Measurements from ENCODE around the gene SCIN. TPM values are rescaled to one million over a fixed set of nuclear protein-coding genes. Genes with fewer than 3 reads are reported as not detected.

SCIN gene
- total RNA-seq, 4 donors from 2014 or later = 0.32 to 1.0 (median 0.66) TPM

DNA sequence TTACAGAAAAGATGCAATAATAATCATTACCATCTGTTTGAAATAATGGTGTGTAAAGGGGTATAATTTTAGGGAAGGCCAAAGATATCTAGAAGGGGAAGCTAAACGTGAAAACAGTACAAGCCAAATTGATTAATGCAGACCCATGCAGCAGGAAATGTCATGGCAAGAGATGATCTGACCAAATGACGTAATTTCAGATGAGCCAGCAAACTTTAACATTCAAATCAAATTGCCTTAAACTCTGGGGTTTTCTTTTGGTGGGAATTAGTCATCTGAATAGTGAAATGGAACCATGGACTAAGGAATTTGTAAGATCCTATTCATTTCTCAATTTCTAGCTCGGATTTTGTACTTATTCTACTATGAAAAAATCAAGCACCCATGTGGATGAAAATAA lies 21.4 kb upstream of the SCIN start:
- TF ChIP-seq EP300 (IDR thresholded peaks at IDR 0.05) (no peak), POLR2AphosphoS5 (IDR thresholded peaks at IDR 0.05) (no peak), POLR2A (IDR thresholded peaks at IDR 0.05; ENCODE audit: low read depth) (no peak)
- TF ChIP-seq, protein P1, sequence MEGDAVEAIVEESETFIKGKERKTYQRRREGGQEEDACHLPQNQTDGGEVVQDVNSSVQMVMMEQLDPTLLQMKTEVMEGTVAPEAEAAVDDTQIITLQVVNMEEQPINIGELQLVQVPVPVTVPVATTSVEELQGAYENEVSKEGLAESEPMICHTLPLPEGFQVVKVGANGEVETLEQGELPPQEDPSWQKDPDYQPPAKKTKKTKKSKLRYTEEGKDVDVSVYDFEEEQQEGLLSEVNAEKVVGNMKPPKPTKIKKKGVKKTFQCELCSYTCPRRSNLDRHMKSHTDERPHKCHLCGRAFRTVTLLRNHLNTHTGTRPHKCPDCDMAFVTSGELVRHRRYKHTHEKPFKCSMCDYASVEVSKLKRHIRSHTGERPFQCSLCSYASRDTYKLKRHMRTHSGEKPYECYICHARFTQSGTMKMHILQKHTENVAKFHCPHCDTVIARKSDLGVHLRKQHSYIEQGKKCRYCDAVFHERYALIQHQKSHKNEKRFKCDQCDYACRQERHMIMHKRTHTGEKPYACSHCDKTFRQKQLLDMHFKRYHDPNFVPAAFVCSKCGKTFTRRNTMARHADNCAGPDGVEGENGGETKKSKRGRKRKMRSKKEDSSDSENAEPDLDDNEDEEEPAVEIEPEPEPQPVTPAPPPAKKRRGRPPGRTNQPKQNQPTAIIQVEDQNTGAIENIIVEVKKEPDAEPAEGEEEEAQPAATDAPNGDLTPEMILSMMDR (IDR thresholded peaks at IDR 0.05) = no peak
- intact Hi-C loops (cut with DNase I) = no loop called here
- Histone ChIP-seq H3K36me3 (no peaks in the 10 kb centered on the region), H3K27me3 (no peaks in the 10 kb centered on the region), H3K4me1 (no peaks in the 10 kb centered on the region), H3K27ac (replicated peaks in 1 of 4) (no peak overlapping the region), H3K9me3 (no peaks in the 10 kb centered on the region), H3K4me3 (no peak overlapping the region)
- DNase-seq (ENCODE audit: extremely low spot score) = no peak
- 66% methylated on average over 3 of the region's 3 CpGs for WGBS

DNA sequence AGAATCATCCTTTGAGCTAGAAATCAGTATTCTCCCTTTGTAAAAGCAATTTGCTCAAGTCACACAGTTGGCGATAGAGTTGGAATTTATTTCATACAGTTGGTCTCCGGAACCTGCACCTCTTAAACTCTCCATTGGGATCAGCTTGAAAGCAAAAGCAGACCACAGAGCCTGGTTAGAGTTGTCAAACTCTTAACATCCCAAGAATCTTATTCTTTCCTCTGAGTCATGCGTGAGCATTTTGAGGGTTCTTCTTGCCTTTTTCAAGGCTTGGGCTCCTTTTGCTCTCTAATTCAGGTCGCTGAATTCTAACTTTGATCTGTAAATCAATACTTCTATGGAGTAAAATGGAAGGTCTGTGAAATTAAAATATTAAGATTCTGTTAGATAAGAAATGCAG lies 19.6 kb upstream of the SCIN start:
- Histone ChIP-seq H3K4me1 (no peaks in the 10 kb centered on the region), H3K36me3 (no peaks in the 10 kb centered on the region), H3K4me3 (no peak overlapping the region), H3K9me3 (no peaks in the 10 kb centered on the region), H3K27me3 (no peaks in the 10 kb centered on the region), H3K27ac (replicated peaks in 1 of 4) (no peak overlapping the region)
- DNase-seq (ENCODE audit: extremely low spot score) = no peak
- intact Hi-C loops (cut with DNase I) = no loop called here
- no peak for TF ChIP-seq POLR2AphosphoS5 (IDR thresholded peaks at IDR 0.05)
- no peak for TF ChIP-seq EP300 (IDR thresholded peaks at IDR 0.05)
- no peak for TF ChIP-seq POLR2A (IDR thresholded peaks at IDR 0.05; ENCODE audit: low read depth)
- 97% methylated on average over 4 of the region's 4 CpGs for WGBS

DNA sequence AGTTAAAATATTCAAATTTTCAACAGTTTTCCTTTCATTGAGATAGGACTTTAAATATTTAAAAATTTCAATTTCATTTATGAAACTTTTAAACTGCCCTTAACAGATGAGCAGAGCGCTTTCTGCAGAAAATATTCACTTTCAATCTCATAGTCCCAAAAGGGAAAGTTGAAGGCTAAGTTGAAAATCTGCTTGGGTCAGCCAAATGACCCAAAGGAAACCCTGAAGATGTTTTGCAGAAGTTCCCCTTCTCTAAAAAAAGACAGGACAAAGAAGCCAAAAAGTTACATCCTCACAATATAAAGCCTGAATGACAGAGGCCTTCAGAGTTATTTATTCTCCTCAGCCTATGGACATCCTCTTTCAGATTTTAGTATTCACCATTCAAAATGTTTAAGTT lies 17.6 kb upstream of the SCIN start:
- Histone ChIP-seq H3K27me3 (no peaks in the 10 kb centered on the region), H3K4me1 (no peaks in the 10 kb centered on the region), H3K4me3 (no peak overlapping the region), H3K27ac (replicated peaks in 1 of 4) (no peak overlapping the region), H3K9me3 (no peaks in the 10 kb centered on the region), H3K36me3 (no peaks in the 10 kb centered on the region)
- intact Hi-C loops (cut with DNase I) = no loop called here
- WGBS = 69% methylated on average over 1 of the region's 1 CpG
- TF ChIP-seq POLR2A (IDR thresholded peaks at IDR 0.05; ENCODE audit: low read depth) (no peak), EP300 (IDR thresholded peaks at IDR 0.05) (no peak), POLR2AphosphoS5 (IDR thresholded peaks at IDR 0.05) (no peak)
- TF ChIP-seq, protein P1 (IDR thresholded peaks at IDR 0.05) = no peak
- no peak for DNase-seq (ENCODE audit: extremely low spot score)

DNA sequence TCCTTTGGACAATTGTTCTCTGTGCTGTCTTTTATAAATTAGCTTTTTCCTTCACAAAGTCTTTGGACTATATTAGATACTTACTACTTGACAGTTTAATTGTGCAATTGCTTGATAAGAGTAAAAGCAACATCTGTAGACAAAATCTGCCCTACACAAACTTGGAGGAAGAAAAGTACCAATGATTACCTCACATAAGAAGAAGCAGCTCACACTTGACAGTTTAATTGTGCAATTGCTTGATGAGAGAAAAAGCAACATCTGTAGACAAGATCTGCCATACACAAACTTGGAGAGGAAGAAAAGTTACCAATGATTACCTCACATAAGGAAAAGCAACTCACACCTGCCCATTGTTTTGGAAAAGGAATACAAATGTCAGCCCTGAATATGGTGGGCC lies 17.1 kb upstream of the SCIN start:
- no peaks in the 10 kb centered on the region for H3K27me3 ChIP-seq
- H3K27ac ChIP-seq (replicated peaks in 1 of 4) = no peak overlapping the region
- TF ChIP-seq POLR2AphosphoS5 (IDR thresholded peaks at IDR 0.05) (no peak), EP300 (IDR thresholded peaks at IDR 0.05) (no peak), POLR2A (IDR thresholded peaks at IDR 0.05; ENCODE audit: low read depth) (no peak)
- TF ChIP-seq, protein P1 (IDR thresholded peaks at IDR 0.05) = no peak
- no peak overlapping the region for H3K4me3 ChIP-seq
- no peaks in the 10 kb centered on the region for H3K36me3 ChIP-seq
- no peak for DNase-seq (ENCODE audit: extremely low spot score)
- H3K9me3 ChIP-seq = no peaks in the 10 kb centered on the region
- no peaks in the 10 kb centered on the region for H3K4me1 ChIP-seq
- intact Hi-C loops (cut with DNase I) = no loop called here

DNA sequence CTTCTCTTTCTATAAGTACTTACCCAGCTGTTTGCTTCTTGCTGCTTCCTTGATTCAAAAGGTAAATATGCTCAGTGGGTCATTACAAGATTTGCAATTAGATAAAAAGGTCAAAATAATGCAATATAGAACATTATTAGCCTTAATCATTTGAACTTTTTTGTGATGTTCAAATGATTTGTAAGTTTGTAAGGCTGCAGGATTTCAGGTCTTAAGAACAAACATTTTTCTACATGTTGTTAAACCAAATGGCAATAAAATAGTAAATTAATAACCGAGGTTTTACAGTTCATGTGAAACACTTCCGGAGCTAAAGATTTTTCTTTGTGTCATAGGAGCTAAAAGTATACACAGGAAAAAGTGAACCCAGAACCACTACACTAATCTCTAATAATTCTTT lies 16.2 kb upstream of the SCIN start:
- H3K4me3 ChIP-seq = no peak overlapping the region
- no peaks in the 10 kb centered on the region for H3K36me3 ChIP-seq
- no peaks in the 10 kb centered on the region for H3K4me1 ChIP-seq
- H3K27me3 ChIP-seq = no peaks in the 10 kb centered on the region
- TF ChIP-seq EP300 (IDR thresholded peaks at IDR 0.05) = no peak
- TF ChIP-seq, protein P1 (IDR thresholded peaks at IDR 0.05) = no peak
- WGBS = 64% methylated on average over 2 of the region's 2 CpGs
- H3K9me3 ChIP-seq = no peaks in the 10 kb centered on the region
- DNase-seq (ENCODE audit: extremely low spot score) = no peak
- H3K27ac ChIP-seq (replicated peaks in 1 of 4) = no peak overlapping the region
- intact Hi-C loops (cut with DNase I) = no loop called here

All from esophagus muscularis mucosa (tissue), 4 donors.